ENCODE data around the gene DDX41. TPM values are rescaled to one million over a fixed set of nuclear protein-coding genes. Genes with fewer than 3 reads are reported as not detected.

Gene DDX41
- total RNA-seq, 1 experiment from 2014 or later, result 104 TPM

- no peak overlapping the region for H3K4me3 ChIP-seq (ENCODE audit: low read length)
- peaks cover 11% of the 10 kb centered on the region for H3K4me1 ChIP-seq (ENCODE audit: low read length)
- H4K20me1 ChIP-seq (ENCODE audit: insufficient read depth, low read depth, low read length), result no peaks in the 10 kb centered on the region
- DNase-seq, result no peak
- H3K27me3 ChIP-seq (ENCODE audit: low read length), result no peaks in the 10 kb centered on the region
- no peak overlapping the region for H3K27ac ChIP-seq (ENCODE audit: low read length)
- H2AFZ ChIP-seq (ENCODE audit: low read length), result no peak overlapping the region
- peaks cover 4% of the 10 kb centered on the region; the same call in 1 of the 2 replicates for H3K36me3 ChIP-seq (ENCODE audit: insufficient read depth, low read length)
- no peak overlapping the region for H3K9ac ChIP-seq (ENCODE audit: low read length)
- no peak overlapping the region for H3K4me2 ChIP-seq (ENCODE audit: low read depth, low read length, poor library complexity, severe bottlenecking)
- no peaks in the 10 kb centered on the region for H3K9me3 ChIP-seq (ENCODE audit: low read length)
- no peaks in the 10 kb centered on the region for H3K79me2 ChIP-seq (ENCODE audit: low read length)
- no peaks in the 10 kb centered on the region for H3K9me2 ChIP-seq (replicated peaks; ENCODE audit: insufficient read depth, low read length)
Measured at GRCh38 chr5:177526191-177526590, 9.4 kb upstream of the DDX41 start.

GRCh38 chr5:177524941-177525655, 8.3 kb upstream of the DDX41 start:
- no peak overlapping the region for H3K27ac ChIP-seq (ENCODE audit: low read length)
- no peaks in the 10 kb centered on the region for H3K9me3 ChIP-seq (ENCODE audit: low read length)
- 0 out of 2 replicates have a peak, but pooled peaks cover 4% of the 10 kb centered on the region for H3K36me3 ChIP-seq (ENCODE audit: insufficient read depth, low read length)

GRCh38 chr5:177524539-177524900, 7.8 kb upstream of the DDX41 start:
- H3K9me3 ChIP-seq (ENCODE audit: low read length), result no peaks in the 10 kb centered on the region
- no peak overlapping the region for H3K27ac ChIP-seq (ENCODE audit: low read length)
- H3K79me2 ChIP-seq (ENCODE audit: low read length), result peaks cover 3% of the 10 kb centered on the region
- 0 out of 2 replicates have a peak, but pooled peaks cover 4% of the 10 kb centered on the region for H3K36me3 ChIP-seq (ENCODE audit: insufficient read depth, low read length)
- H3K4me1 ChIP-seq (ENCODE audit: low read length), result peaks cover 20% of the 10 kb centered on the region
- no peak overlapping the region for H2AFZ ChIP-seq (ENCODE audit: low read length)
- no peaks in the 10 kb centered on the region for H3K9me2 ChIP-seq (replicated peaks; ENCODE audit: insufficient read depth, low read length)
- DNase-seq, result no peak
- no peak overlapping the region for H3K9ac ChIP-seq (ENCODE audit: low read length)
- no peak overlapping the region for H3K4me3 ChIP-seq (ENCODE audit: low read length)
- no peaks in the 10 kb centered on the region for H3K27me3 ChIP-seq (ENCODE audit: low read length)
- H3K4me2 ChIP-seq (ENCODE audit: low read depth, low read length, poor library complexity, severe bottlenecking), result no peak overlapping the region
- no peaks in the 10 kb centered on the region for H4K20me1 ChIP-seq (ENCODE audit: insufficient read depth, low read depth, low read length)

More at GRCh38 chr5:177524941-177525655, 8.3 kb upstream of the DDX41 start:
- Histone ChIP-seq H3K4me1 (ENCODE audit: low read length) (peaks cover 17% of the 10 kb centered on the region), H4K20me1 (ENCODE audit: insufficient read depth, low read depth, low read length) (no peaks in the 10 kb centered on the region), H3K4me3 (ENCODE audit: low read length) (no peak overlapping the region), H3K27me3 (ENCODE audit: low read length) (no peaks in the 10 kb centered on the region), H3K9me2 (replicated peaks; ENCODE audit: insufficient read depth, low read length) (no peaks in the 10 kb centered on the region), H3K79me2 (ENCODE audit: low read length) (no peaks in the 10 kb centered on the region), H2AFZ (ENCODE audit: low read length) (no peak overlapping the region), H3K4me2 (ENCODE audit: low read depth, low read length, poor library complexity, severe bottlenecking) (no peak overlapping the region), H3K9ac (ENCODE audit: low read length) (no peak overlapping the region)
- no peak for DNase-seq

- Histone ChIP-seq H3K9ac (ENCODE audit: low read length) (no peak overlapping the region), H3K27me3 (ENCODE audit: low read length) (no peaks in the 10 kb centered on the region), H3K9me2 (replicated peaks; ENCODE audit: insufficient read depth, low read length) (no peaks in the 10 kb centered on the region), H3K79me2 (ENCODE audit: low read length) (peaks cover 9% of the 10 kb centered on the region), H4K20me1 (ENCODE audit: insufficient read depth, low read depth, low read length) (no peaks in the 10 kb centered on the region), H3K9me3 (ENCODE audit: low read length) (no peaks in the 10 kb centered on the region), H3K27ac (ENCODE audit: low read length) (no peak overlapping the region), H3K4me1 (ENCODE audit: low read length) (peaks cover 26% of the 10 kb centered on the region), H3K4me2 (ENCODE audit: low read depth, low read length, poor library complexity, severe bottlenecking) (no peak overlapping the region), H2AFZ (ENCODE audit: low read length) (no peak overlapping the region), H3K36me3 (ENCODE audit: insufficient read depth, low read length) (0 out of 2 replicates have a peak, but pooled peaks cover 4% of the 10 kb centered on the region), H3K4me3 (ENCODE audit: low read length) (no peak overlapping the region)
- DNase-seq, result no peak
Measured at GRCh38 chr5:177523711-177524538, 7.2 kb upstream of the DDX41 start.

- no peaks in the 10 kb centered on the region for H3K27me3 ChIP-seq (ENCODE audit: low read length)
- H3K27ac ChIP-seq (ENCODE audit: low read length), result peak overlapping the region; percentile 26; the same call in 1 of the 2 replicates
- H4K20me1 ChIP-seq (ENCODE audit: insufficient read depth, low read depth, low read length), result 0 out of 2 replicates have a peak, but pooled peaks cover 1% of the 10 kb centered on the region
- no peak overlapping the region; the same call in 1 of the 2 replicates for H3K9ac ChIP-seq (ENCODE audit: low read length)
- peaks cover 18% of the 10 kb centered on the region for H3K79me2 ChIP-seq (ENCODE audit: low read length)
- H3K4me3 ChIP-seq (ENCODE audit: low read length), result no peak overlapping the region
- H3K4me1 ChIP-seq (ENCODE audit: low read length), result peaks cover 29% of the 10 kb centered on the region
- no peak overlapping the region for H3K4me2 ChIP-seq (ENCODE audit: low read depth, low read length, poor library complexity, severe bottlenecking)
- no peak for DNase-seq
- peaks cover 5% of the 10 kb centered on the region; the same call in 1 of the 2 replicates for H3K36me3 ChIP-seq (ENCODE audit: insufficient read depth, low read length)
- H3K9me3 ChIP-seq (ENCODE audit: low read length), result no peaks in the 10 kb centered on the region
- no peak overlapping the region for H2AFZ ChIP-seq (ENCODE audit: low read length)
- H3K9me2 ChIP-seq (replicated peaks; ENCODE audit: insufficient read depth, low read length), result no peaks in the 10 kb centered on the region
Measured at GRCh38 chr5:177520916-177521513, 4.3 kb upstream of the DDX41 start.

- Histone ChIP-seq H3K9ac (ENCODE audit: low read length) (no peak overlapping the region), H3K4me1 (ENCODE audit: low read length) (peaks cover 36% of the 10 kb centered on the region), H3K4me3 (ENCODE audit: low read length) (no peak overlapping the region), H3K79me2 (ENCODE audit: low read length) (peaks cover 25% of the 10 kb centered on the region), H3K27me3 (ENCODE audit: low read length) (no peaks in the 10 kb centered on the region), H3K9me3 (ENCODE audit: low read length) (no peaks in the 10 kb centered on the region), H2AFZ (ENCODE audit: low read length) (no peak overlapping the region), H3K9me2 (replicated peaks; ENCODE audit: insufficient read depth, low read length) (no peaks in the 10 kb centered on the region), H3K27ac (ENCODE audit: low read length) (0 out of 2 replicates have a peak overlapping the region, but pooled peaks have one; percentile 26), H4K20me1 (ENCODE audit: insufficient read depth, low read depth, low read length) (0 out of 2 replicates have a peak, but pooled peaks cover 3% of the 10 kb centered on the region), H3K36me3 (ENCODE audit: insufficient read depth, low read length) (peaks cover 12% of the 10 kb centered on the region; the same call in 1 of the 2 replicates), H3K4me2 (ENCODE audit: low read depth, low read length, poor library complexity, severe bottlenecking) (no peak overlapping the region)
- no peak for DNase-seq
Measured at GRCh38 chr5:177520271-177520670, 3.5 kb upstream of the DDX41 start.

GRCh38 chr5:177519463-177520235, 2.9 kb upstream of the DDX41 start:
- H3K36me3 ChIP-seq (ENCODE audit: insufficient read depth, low read length), result peaks cover 14% of the 10 kb centered on the region; the same call in 1 of the 2 replicates
- no peaks in the 10 kb centered on the region for H3K9me2 ChIP-seq (replicated peaks; ENCODE audit: insufficient read depth, low read length)
- no peak overlapping the region for H2AFZ ChIP-seq (ENCODE audit: low read length)
- H3K27ac ChIP-seq (ENCODE audit: low read length), result 0 out of 2 replicates have a peak overlapping the region, but pooled peaks have one; percentile 17
- peak overlapping the region; percentile 46; the same call in 1 of the 2 replicates for H3K4me3 ChIP-seq (ENCODE audit: low read length)
- peak overlapping the region; percentile 32 for H3K4me2 ChIP-seq (ENCODE audit: low read depth, low read length, poor library complexity, severe bottlenecking)
- peaks cover 31% of the 10 kb centered on the region for H3K79me2 ChIP-seq (ENCODE audit: low read length)
- 0 out of 2 replicates have a peak, but pooled peaks cover 3% of the 10 kb centered on the region for H4K20me1 ChIP-seq (ENCODE audit: insufficient read depth, low read depth, low read length)
- H3K9ac ChIP-seq (ENCODE audit: low read length), result peak overlapping the region; percentile 48
- H3K4me1 ChIP-seq (ENCODE audit: low read length), result peaks cover 42% of the 10 kb centered on the region
- H3K9me3 ChIP-seq (ENCODE audit: low read length), result no peaks in the 10 kb centered on the region
- H3K27me3 ChIP-seq (ENCODE audit: low read length), result no peaks in the 10 kb centered on the region
- no peak for DNase-seq
